ENCODE results near the gene CERKL. TPM values are rescaled to one million over a fixed set of nuclear protein-coding genes. Genes with fewer than 3 reads are reported as not detected.

Gene CERKL
- total RNA-seq, 1 donor from 2014 or later, result not detected

- H3K4me3 Mint-ChIP-seq (ENCODE audit: unreplicated experiment), result no peak overlapping the region
- peaks cover 2% of the 10 kb centered on the region for H3K27me3 Mint-ChIP-seq (ENCODE audit: low read depth)
- no peaks in the 10 kb centered on the region for H3K4me1 Mint-ChIP-seq (ENCODE audit: low read depth)
- H3K27ac Mint-ChIP-seq (ENCODE audit: unreplicated experiment), result no peak overlapping the region
- DNase-seq (ENCODE audit: low spot score), result no peak
- TF ChIP-seq CTCF (IDR thresholded peaks at IDR 0.05), result no peak
- H3K36me3 Mint-ChIP-seq (ENCODE audit: low read depth), result no peaks in the 10 kb centered on the region
- peaks cover 2% of the 10 kb centered on the region for H3K9me3 Mint-ChIP-seq (ENCODE audit: low read depth)
Observed at GRCh38 chr2:181613241-181613640, 43.7 kb downstream of the CERKL start.

- no peaks in the 10 kb centered on the region for H3K4me1 Mint-ChIP-seq (ENCODE audit: low read depth)
Observed at GRCh38 chr2:181607629-181608590, 49.0 kb downstream of the CERKL start.

GRCh38 chr2:181605889-181606837 is 50.7 kb downstream of the CERKL start:
- DNase-seq (ENCODE audit: low spot score), result no peak
- H3K36me3 Mint-ChIP-seq (ENCODE audit: low read depth), result no peaks in the 10 kb centered on the region
- no peaks in the 10 kb centered on the region for H3K4me1 Mint-ChIP-seq (ENCODE audit: low read depth)
- no peak for TF ChIP-seq CTCF (IDR thresholded peaks at IDR 0.05)
- peaks cover 11% of the 10 kb centered on the region for H3K9me3 Mint-ChIP-seq (ENCODE audit: low read depth)
- no peaks in the 10 kb centered on the region for H3K27me3 Mint-ChIP-seq (ENCODE audit: low read depth)
- no peak overlapping the region for H3K27ac Mint-ChIP-seq (ENCODE audit: unreplicated experiment)
- no peak overlapping the region for H3K4me3 Mint-ChIP-seq (ENCODE audit: unreplicated experiment)

More at GRCh38 chr2:181607629-181608590, 49.0 kb downstream of the CERKL start:
- peaks cover 2% of the 10 kb centered on the region for H3K27me3 Mint-ChIP-seq (ENCODE audit: low read depth)
- no peaks in the 10 kb centered on the region for H3K36me3 Mint-ChIP-seq (ENCODE audit: low read depth)
- no peak overlapping the region for H3K4me3 Mint-ChIP-seq (ENCODE audit: unreplicated experiment)
- DNase-seq (ENCODE audit: low spot score), result no peak
- H3K27ac Mint-ChIP-seq (ENCODE audit: unreplicated experiment), result no peak overlapping the region
- peaks cover 11% of the 10 kb centered on the region for H3K9me3 Mint-ChIP-seq (ENCODE audit: low read depth)
- no peak for TF ChIP-seq CTCF (IDR thresholded peaks at IDR 0.05)

- Mint-ChIP-seq H3K36me3 (ENCODE audit: low read depth) (no peaks in the 10 kb centered on the region), H3K27ac (ENCODE audit: unreplicated experiment) (no peak overlapping the region), H3K27me3 (ENCODE audit: low read depth) (peaks cover 3% of the 10 kb centered on the region), H3K9me3 (ENCODE audit: low read depth) (peaks cover 11% of the 10 kb centered on the region), H3K4me1 (ENCODE audit: low read depth) (no peaks in the 10 kb centered on the region), H3K4me3 (ENCODE audit: unreplicated experiment) (no peak overlapping the region)
- no peak for TF ChIP-seq CTCF (IDR thresholded peaks at IDR 0.05)
- no peak for DNase-seq (ENCODE audit: low spot score)
Observed at GRCh38 chr2:181602017-181602416, 54.9 kb downstream of the CERKL start.

GRCh38 chr2:181596556-181596955 is 60.3 kb downstream of the CERKL start:
- DNase-seq (ENCODE audit: low spot score), result no peak
- Mint-ChIP-seq H3K36me3 (ENCODE audit: low read depth) (no peaks in the 10 kb centered on the region), H3K27ac (ENCODE audit: unreplicated experiment) (no peak overlapping the region), H3K4me1 (ENCODE audit: low read depth) (no peaks in the 10 kb centered on the region), H3K4me3 (ENCODE audit: unreplicated experiment) (no peak overlapping the region), H3K9me3 (ENCODE audit: low read depth) (no peaks in the 10 kb centered on the region), H3K27me3 (ENCODE audit: low read depth) (peaks cover 3% of the 10 kb centered on the region)
- TF ChIP-seq CTCF (IDR thresholded peaks at IDR 0.05), result no peak
